Nephron progenitor cell (in vitro differentiated cells): ENCODE measurements around the gene KIF16B.

Source experiments
- DNase-seq: peaks from one replicate; pipeline ENCODE4 v3.0.0; 2021
- H3K27ac Mint-ChIP-seq: 2 replicates; pipeline ENCODE4 v1.8.0; 2021; ENCODE audit warnings: mild to moderate bottlenecking, moderate library complexity, mixed read lengths
- H3K27me3 Mint-ChIP-seq: 2 replicates; pipeline ENCODE4 v1.8.0; 2021; ENCODE audit warnings: mild to moderate bottlenecking, low read depth, mixed read lengths; ENCODE audit not compliant: poor library complexity
- H3K36me3 Mint-ChIP-seq: 2 replicates; pipeline ENCODE4 v1.8.0; 2021; ENCODE audit warnings: low read depth, mixed read lengths
- H3K4me1 Mint-ChIP-seq: 2 replicates; pipeline ENCODE4 v1.8.0; 2021; ENCODE audit warnings: mixed read lengths
- H3K4me3 Mint-ChIP-seq: 2 replicates; pipeline ENCODE4 v1.8.0; 2021; ENCODE audit warnings: mild to moderate bottlenecking, moderate library complexity, mixed read lengths
- H3K9me3 Mint-ChIP-seq: 2 replicates; pipeline ENCODE4 v1.8.0; 2021; ENCODE audit warnings: mild to moderate bottlenecking, moderate library complexity, mixed read lengths
- CTCF ChIP-seq: fragments of 200-600 bp; sonication (generic); IDR thresholded peaks from 2 replicates; pipeline ENCODE4 v1.5.0; 2021; ENCODE audit warnings: antibody characterized with exemption

KIF16B gene

GRCh38 chr20:16367948-16368560 is 205.2 kb downstream of the KIF16B start:
- H3K4me3 Mint-ChIP-seq, result no peak overlapping the region
- no peaks in the 10 kb centered on the region for H3K9me3 Mint-ChIP-seq
- no peak for DNase-seq
- H3K27ac Mint-ChIP-seq, result no peak overlapping the region
- H3K27me3 Mint-ChIP-seq, result peaks cover 4% of the 10 kb centered on the region
- H3K36me3 Mint-ChIP-seq, result peaks cover 68% of the 10 kb centered on the region
- no peak for TF ChIP-seq CTCF
- no peaks in the 10 kb centered on the region for H3K4me1 Mint-ChIP-seq

DNA sequence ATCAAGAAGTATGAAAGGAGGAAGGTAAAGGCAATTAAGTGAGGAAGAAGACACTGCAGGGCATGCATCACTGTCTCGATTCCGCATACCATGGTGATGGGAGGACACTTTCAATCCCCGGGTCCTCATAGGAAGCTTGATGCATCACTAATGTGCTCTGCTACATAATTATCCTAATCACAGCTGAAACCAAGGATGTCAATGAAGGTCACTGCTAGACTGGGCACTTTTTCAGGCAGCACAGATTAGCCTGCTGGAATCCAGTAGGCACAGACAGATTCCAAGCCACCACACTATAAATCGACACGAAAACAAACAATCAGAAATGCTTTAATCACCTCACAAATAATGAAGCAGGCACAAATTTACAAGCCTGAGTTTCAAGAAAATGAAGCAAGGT is 206.7 kb downstream of the KIF16B start:
- no peaks in the 10 kb centered on the region for H3K9me3 Mint-ChIP-seq
- H3K27me3 Mint-ChIP-seq, result peaks cover 4% of the 10 kb centered on the region
- peaks cover 59% of the 10 kb centered on the region for H3K36me3 Mint-ChIP-seq
- no peak for DNase-seq
- no peak for TF ChIP-seq CTCF
- H3K27ac Mint-ChIP-seq, result no peak overlapping the region
- no peak overlapping the region for H3K4me3 Mint-ChIP-seq
- H3K4me1 Mint-ChIP-seq, result no peaks in the 10 kb centered on the region

GRCh38 chr20:16364320-16364687 is 208.9 kb downstream of the KIF16B start:
- no peak overlapping the region for H3K27ac Mint-ChIP-seq
- peaks cover 4% of the 10 kb centered on the region for H3K27me3 Mint-ChIP-seq
- no peak overlapping the region for H3K4me3 Mint-ChIP-seq
- no peak for TF ChIP-seq CTCF
- peaks cover 10% of the 10 kb centered on the region for H3K4me1 Mint-ChIP-seq
- DNase-seq, result no peak
- H3K9me3 Mint-ChIP-seq, result no peaks in the 10 kb centered on the region
- H3K36me3 Mint-ChIP-seq, result peaks cover 41% of the 10 kb centered on the region

GRCh38 chr20:16363506-16364319 is 209.5 kb downstream of the KIF16B start:
- Mint-ChIP-seq H3K36me3 (peaks cover 41% of the 10 kb centered on the region), H3K27ac (no peak overlapping the region), H3K4me3 (no peak overlapping the region), H3K4me1 (peaks cover 10% of the 10 kb centered on the region), H3K9me3 (no peaks in the 10 kb centered on the region), H3K27me3 (peaks cover 4% of the 10 kb centered on the region)
- no peak for TF ChIP-seq CTCF
- no peak for DNase-seq

DNA sequence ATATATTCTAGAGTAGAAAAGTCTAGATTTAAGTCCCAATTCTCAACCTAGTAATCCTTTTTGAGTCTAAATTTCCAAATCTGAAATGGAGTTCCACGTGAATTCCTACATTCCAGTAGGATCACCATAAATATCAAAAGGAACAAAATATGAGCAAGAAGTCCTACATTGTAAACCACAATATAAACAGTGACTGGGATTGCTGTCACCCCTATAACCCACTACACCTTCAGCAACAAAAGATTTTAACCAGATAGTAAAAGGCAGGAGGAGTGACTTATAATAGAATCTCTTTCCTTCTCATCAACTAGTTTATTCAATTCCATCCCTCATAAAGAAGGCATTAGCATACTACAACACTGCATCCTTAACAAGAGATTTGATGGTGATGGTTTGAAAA is 210.6 kb downstream of the KIF16B start:
- no peak overlapping the region for H3K27ac Mint-ChIP-seq
- H3K4me3 Mint-ChIP-seq, result no peak overlapping the region
- peaks cover 10% of the 10 kb centered on the region for H3K4me1 Mint-ChIP-seq
- DNase-seq, result no peak
- no peaks in the 10 kb centered on the region for H3K9me3 Mint-ChIP-seq
- no peak for TF ChIP-seq CTCF
- H3K36me3 Mint-ChIP-seq, result peaks cover 36% of the 10 kb centered on the region
- no peaks in the 10 kb centered on the region for H3K27me3 Mint-ChIP-seq

DNA sequence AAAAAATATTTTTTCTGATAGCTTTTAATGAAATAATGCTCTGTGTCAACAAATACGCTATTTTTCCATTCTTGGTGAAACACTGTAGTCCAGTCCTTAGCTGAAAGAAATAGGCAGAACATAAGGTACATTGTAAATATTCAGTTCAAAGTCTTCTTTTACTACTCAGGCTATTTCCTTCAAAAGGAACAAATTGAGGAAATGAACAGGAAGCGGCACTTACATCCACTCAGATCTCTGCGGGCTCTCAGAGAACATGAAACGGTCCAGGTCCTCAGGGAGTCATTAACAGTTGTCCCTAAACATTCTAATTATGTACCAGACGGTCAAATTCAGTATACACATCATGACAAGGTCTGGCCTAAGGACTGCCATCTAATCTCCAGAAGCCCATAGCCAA is 212.6 kb downstream of the KIF16B start:
- Mint-ChIP-seq H3K27me3 (no peaks in the 10 kb centered on the region), H3K9me3 (no peaks in the 10 kb centered on the region), H3K36me3 (peaks cover 26% of the 10 kb centered on the region), H3K27ac (no peak overlapping the region), H3K4me1 (peaks cover 24% of the 10 kb centered on the region), H3K4me3 (no peak overlapping the region)
- DNase-seq, result no peak
- no peak for TF ChIP-seq CTCF
